Spleen (tissue), 7 donors: ENCODE results near the gene NCOR1.

Experiments used
- POLR2A ChIP-seq, 3 donors: fragments of 450-650 bp; IDR thresholded peaks; one replicate each; pipeline ENCODE4 v1.5.1; 2017; ENCODE audit warnings: antibody characterized with exemption in 3 of 3, mild to moderate bottlenecking in 1 of 3
- POLR2AphosphoS5 ChIP-seq, 3 donors: sonication (generic); formaldehyde crosslinking; IDR thresholded peaks; one replicate each; pipeline ENCODE4 v1.5.1; 2017; ENCODE audit warnings: antibody characterized with exemption in 3 of 3
- TF ChIP-seq, protein P1 (sequence below), 11 experiments: fragments of 200-600 bp in 7 of 11; fragments of 450-650 bp in 4 of 11; sonication (generic) in 4 of 11; IDR thresholded peaks in 8 of 11; conservative IDR thresholded peaks in 3 of 11; 1 replicate in 7 of 11; 2 replicates in 4 of 11; pipeline versions ENCODE4 v1.4.0 to v1.8.0; 2016 to 2021; ENCODE audit warnings: antibody characterized with exemption in 11 of 11, inconsistent platforms in 4 of 11, mild to moderate bottlenecking in 1 of 11
- donor health status: DM: no; HTN: no; CAD: no; lungs with moderate emphysema.
- donor health status: DM: no; HTN: no; CAD: no.
- donor health status: DM: no; HTN: no; CAD: no.

DNA sequence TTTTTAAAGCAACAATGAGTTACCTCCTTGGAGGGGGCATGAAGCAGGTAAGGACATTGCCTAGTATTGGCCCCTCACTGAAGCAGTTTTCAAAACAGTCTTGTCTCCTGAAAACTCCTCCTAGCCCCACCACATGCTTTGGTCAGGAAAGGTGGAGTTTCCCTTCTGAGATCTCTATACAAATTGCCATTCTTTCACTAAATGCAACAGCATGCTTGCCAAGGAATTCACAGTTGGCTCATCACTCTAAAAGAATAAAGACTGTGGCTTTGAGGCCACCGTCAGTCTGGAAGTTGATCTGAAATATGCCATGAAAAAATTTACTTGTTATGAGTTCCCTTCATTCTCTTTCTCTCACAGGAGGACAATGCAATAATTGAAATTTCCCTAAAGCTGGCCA lies 211.5 kb downstream of the NCOR1 start:
- no peak for TF ChIP-seq POLR2AphosphoS5 (IDR thresholded peaks at IDR 0.05)
- TF ChIP-seq, protein P1, sequence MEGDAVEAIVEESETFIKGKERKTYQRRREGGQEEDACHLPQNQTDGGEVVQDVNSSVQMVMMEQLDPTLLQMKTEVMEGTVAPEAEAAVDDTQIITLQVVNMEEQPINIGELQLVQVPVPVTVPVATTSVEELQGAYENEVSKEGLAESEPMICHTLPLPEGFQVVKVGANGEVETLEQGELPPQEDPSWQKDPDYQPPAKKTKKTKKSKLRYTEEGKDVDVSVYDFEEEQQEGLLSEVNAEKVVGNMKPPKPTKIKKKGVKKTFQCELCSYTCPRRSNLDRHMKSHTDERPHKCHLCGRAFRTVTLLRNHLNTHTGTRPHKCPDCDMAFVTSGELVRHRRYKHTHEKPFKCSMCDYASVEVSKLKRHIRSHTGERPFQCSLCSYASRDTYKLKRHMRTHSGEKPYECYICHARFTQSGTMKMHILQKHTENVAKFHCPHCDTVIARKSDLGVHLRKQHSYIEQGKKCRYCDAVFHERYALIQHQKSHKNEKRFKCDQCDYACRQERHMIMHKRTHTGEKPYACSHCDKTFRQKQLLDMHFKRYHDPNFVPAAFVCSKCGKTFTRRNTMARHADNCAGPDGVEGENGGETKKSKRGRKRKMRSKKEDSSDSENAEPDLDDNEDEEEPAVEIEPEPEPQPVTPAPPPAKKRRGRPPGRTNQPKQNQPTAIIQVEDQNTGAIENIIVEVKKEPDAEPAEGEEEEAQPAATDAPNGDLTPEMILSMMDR (IDR thresholded peaks at IDR 0.05 in 8 of 11, conservative IDR thresholded peaks at IDR 0.05 in 3 of 11): no peak
- no peak for TF ChIP-seq POLR2A (IDR thresholded peaks at IDR 0.05)
